Measurements from ENCODE around the gene SENP1. TPM values are rescaled to one million over a fixed set of nuclear protein-coding genes. Genes with fewer than 3 reads are reported as not detected.

The SENP1 gene
- total RNA-seq, 1 experiment from 2014 or later: 28.8 TPM

DNA sequence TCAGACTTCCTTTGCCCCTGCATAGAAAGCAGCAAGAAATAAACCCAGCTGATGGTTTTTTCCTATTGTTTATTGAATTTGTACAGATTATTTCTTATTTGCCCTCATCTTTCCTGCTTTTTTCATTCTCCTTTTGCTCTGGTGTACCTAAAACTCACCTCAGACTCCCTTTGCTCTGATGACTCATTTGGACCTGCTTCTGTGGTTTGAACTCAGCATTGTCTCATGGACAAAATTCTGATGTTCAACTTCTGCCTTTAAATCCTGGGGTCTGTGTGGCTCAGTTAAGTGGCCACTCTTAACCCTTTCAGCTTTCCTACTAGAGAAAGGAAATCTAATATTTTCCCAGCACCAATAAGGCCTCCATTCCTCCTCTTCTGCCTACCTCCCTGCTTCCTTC, 3.5 kb upstream of the SENP1 start:
- no peak overlapping the region for H3K4me2 ChIP-seq (ENCODE audit: insufficient read depth, insufficient read length, low read length)
- H3K27ac ChIP-seq (ENCODE audit: insufficient read length, low read depth, low read length): no peak overlapping the region
- H3K79me2 ChIP-seq (ENCODE audit: insufficient read depth, low read length): peaks cover 3% of the 10 kb centered on the region; the same call in 1 of the 2 replicates
- no peak overlapping the region for H4K91ac ChIP-seq (ENCODE audit: insufficient read length, low read depth, low read length)
- H3K4me1 ChIP-seq (ENCODE audit: insufficient read depth, low read length): peaks cover 6% of the 10 kb centered on the region
- no peak overlapping the region for H2BK15ac ChIP-seq (ENCODE audit: low read depth, low read length)
- H2AK5ac ChIP-seq (ENCODE audit: insufficient read length, low read length): no peak overlapping the region
- no peaks in the 10 kb centered on the region for H3K27me3 ChIP-seq (ENCODE audit: insufficient read depth, low read length)
- H3K4me1 Mint-ChIP-seq: peaks cover 10 to 11% of the 10 kb centered on the region in 2 experiments
- H3K56ac ChIP-seq (ENCODE audit: insufficient read length, low read depth, low read length): no peak overlapping the region
- no peak for TF ChIP-seq CTCF (conservative IDR thresholded peaks at IDR 0.05)
- no peak overlapping the region for H3K9ac ChIP-seq (ENCODE audit: extremely low read depth, insufficient read length, low read length)
- H2BK5ac ChIP-seq (ENCODE audit: insufficient read length, low read length): no peak overlapping the region
- no peak overlapping the region for H3K14ac ChIP-seq (ENCODE audit: insufficient read depth, low read length)
- no peak overlapping the region for H3T11ph ChIP-seq (ENCODE audit: low read length)
- H4K8ac ChIP-seq (replicated peaks; ENCODE audit: insufficient read length, low read depth, low read length): no peak overlapping the region
- H3K23me2 ChIP-seq (ENCODE audit: insufficient read length, low read depth, low read length, poor library complexity, severe bottlenecking): peaks cover 6% of the 10 kb centered on the region
- no peak overlapping the region for H2BK20ac ChIP-seq (ENCODE audit: low read depth, low read length, poor library complexity, severe bottlenecking)
- no peak overlapping the region for H3K4ac ChIP-seq (ENCODE audit: low read depth, low read length)
- no peak overlapping the region for H3K18ac ChIP-seq (ENCODE audit: insufficient read length, low read depth, low read length)
- no peak overlapping the region for H2AFZ ChIP-seq (ENCODE audit: low read length)
- H3K9me3 Mint-ChIP-seq: peaks cover 5 to 6% of the 10 kb centered on the region in 2 experiments
- H3K79me1 ChIP-seq (ENCODE audit: insufficient read depth, low read depth, low read length, poor library complexity, severe bottlenecking): no peaks in the 10 kb centered on the region
- no peak for DNase-seq
- H3K9me3 ChIP-seq (ENCODE audit: control insufficient read depth, low read depth, low read length): no peaks in the 10 kb centered on the region
- no peak overlapping the region for H3K4me3 Mint-ChIP-seq
- H2BK12ac ChIP-seq (ENCODE audit: insufficient read length, low read depth, low read length): no peak overlapping the region
- H3K23ac ChIP-seq (ENCODE audit: insufficient read length, low read depth, low read length): no peak overlapping the region
- H3K36me3 Mint-ChIP-seq (ENCODE audit: insufficient read depth in 1 of 3, low read depth in 3 of 3): no peaks in the 10 kb centered on the region
- H4K20me1 ChIP-seq (ENCODE audit: control insufficient read depth, insufficient read depth, insufficient read length): no peaks in the 10 kb centered on the region
- no peak overlapping the region for H2BK120ac ChIP-seq (ENCODE audit: low read depth, low read length, poor library complexity, severe bottlenecking)
- H4K5ac ChIP-seq (ENCODE audit: insufficient read length, low read depth, low read length): no peak overlapping the region
- no peak overlapping the region for H3K27ac Mint-ChIP-seq
- peaks cover 24% of the 10 kb centered on the region for H3K27me3 Mint-ChIP-seq (ENCODE audit: low read depth)
